ENCODE measurements around the gene KLHL28. TPM values are rescaled to one million over a fixed set of nuclear protein-coding genes. Genes with fewer than 3 reads are reported as not detected.

Gene KLHL28
- total RNA-seq, 2 donors from 2014 or later, result 18.6 to 20.3 TPM

DNA sequence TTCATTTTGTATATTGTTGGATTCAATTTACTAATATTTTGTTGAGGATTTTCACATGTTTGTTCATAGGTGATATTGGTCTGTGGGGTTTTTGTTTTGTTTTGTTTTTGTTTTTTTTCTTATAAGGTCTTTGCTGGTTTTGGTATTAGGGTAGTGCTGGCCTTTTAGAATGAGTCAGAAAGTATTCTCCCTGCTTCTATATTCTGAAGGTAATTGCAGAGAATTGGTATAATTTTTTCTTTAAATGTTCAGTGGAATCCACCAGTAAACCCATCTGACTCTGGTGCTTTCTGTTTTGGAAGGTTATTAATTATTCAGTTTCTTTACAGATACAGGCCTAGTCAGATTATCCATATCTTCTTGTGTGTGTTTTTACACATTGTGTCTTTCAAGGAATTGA lies 9.2 kb upstream of the KLHL28 start:
- H3K9ac ChIP-seq (ENCODE audit: extremely low read depth, low read length, poor library complexity, severe bottlenecking), result no peak overlapping the region
- no peak for DNase-seq
- no peaks in the 10 kb centered on the region for H3K27me3 ChIP-seq (ENCODE audit: control insufficient read depth, insufficient read depth, low read length, poor library complexity, severe bottlenecking)
- Mint-ChIP-seq H3K9me3 (peaks cover 5% of the 10 kb centered on the region), H3K27me3 (ENCODE audit: insufficient read depth) (no peaks in the 10 kb centered on the region), H3K4me1 (peaks cover 17% of the 10 kb centered on the region), H3K36me3 (ENCODE audit: low read depth) (peaks cover 35% of the 10 kb centered on the region), H3K27ac (no peak overlapping the region), H3K4me3 (no peak overlapping the region)
- H3K27ac ChIP-seq (ENCODE audit: low read depth, low read length), result no peak overlapping the region
- H3K4me1 ChIP-seq (ENCODE audit: control insufficient read depth, insufficient read depth, low read length), result no peaks in the 10 kb centered on the region
- no peak overlapping the region for H3K4me3 ChIP-seq (ENCODE audit: low read length)
- H3K36me3 ChIP-seq (ENCODE audit: control insufficient read depth, insufficient read depth, low read length), result no peaks in the 10 kb centered on the region
- H3K9me3 ChIP-seq (ENCODE audit: control insufficient read depth, low read length), result no peaks in the 10 kb centered on the region
- TF ChIP-seq, protein P1, sequence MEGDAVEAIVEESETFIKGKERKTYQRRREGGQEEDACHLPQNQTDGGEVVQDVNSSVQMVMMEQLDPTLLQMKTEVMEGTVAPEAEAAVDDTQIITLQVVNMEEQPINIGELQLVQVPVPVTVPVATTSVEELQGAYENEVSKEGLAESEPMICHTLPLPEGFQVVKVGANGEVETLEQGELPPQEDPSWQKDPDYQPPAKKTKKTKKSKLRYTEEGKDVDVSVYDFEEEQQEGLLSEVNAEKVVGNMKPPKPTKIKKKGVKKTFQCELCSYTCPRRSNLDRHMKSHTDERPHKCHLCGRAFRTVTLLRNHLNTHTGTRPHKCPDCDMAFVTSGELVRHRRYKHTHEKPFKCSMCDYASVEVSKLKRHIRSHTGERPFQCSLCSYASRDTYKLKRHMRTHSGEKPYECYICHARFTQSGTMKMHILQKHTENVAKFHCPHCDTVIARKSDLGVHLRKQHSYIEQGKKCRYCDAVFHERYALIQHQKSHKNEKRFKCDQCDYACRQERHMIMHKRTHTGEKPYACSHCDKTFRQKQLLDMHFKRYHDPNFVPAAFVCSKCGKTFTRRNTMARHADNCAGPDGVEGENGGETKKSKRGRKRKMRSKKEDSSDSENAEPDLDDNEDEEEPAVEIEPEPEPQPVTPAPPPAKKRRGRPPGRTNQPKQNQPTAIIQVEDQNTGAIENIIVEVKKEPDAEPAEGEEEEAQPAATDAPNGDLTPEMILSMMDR (conservative IDR thresholded peaks at IDR 0.05), result no peak

DNA sequence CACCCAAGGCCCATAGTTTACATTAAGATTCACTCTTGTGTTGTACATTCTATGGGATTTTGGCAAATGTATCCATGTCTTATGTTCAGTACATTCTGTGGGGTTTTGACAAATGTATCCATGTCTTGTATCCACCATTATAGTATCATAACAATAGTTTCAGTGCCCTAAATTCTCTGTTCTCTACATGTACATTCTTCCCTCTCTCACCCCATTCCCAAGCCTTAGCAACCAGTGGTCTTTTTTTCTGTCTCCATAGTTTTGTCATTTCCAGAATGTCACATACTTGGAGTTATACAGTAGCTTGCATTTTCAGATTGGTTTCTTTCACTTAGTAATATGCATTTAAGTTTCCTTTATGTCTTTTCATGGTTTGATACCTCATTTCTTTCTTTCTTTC lies 7.0 kb upstream of the KLHL28 start:
- H3K4me1 Mint-ChIP-seq, result peaks cover 34% of the 10 kb centered on the region
- Histone ChIP-seq H3K27me3 (ENCODE audit: control insufficient read depth, insufficient read depth, low read length, poor library complexity, severe bottlenecking) (no peaks in the 10 kb centered on the region), H3K9ac (ENCODE audit: extremely low read depth, low read length, poor library complexity, severe bottlenecking) (no peak overlapping the region)

GRCh38 chr14:44966601-44967336 lies 5.0 kb upstream of the KLHL28 start:
- Histone ChIP-seq H3K4me1 (ENCODE audit: control insufficient read depth, insufficient read depth, low read length) (no peaks in the 10 kb centered on the region), H3K4me3 (ENCODE audit: low read length) (peak overlapping the region; percentile 78), H3K27me3 (ENCODE audit: control insufficient read depth, insufficient read depth, low read length, poor library complexity, severe bottlenecking) (no peaks in the 10 kb centered on the region), H3K36me3 (ENCODE audit: control insufficient read depth, insufficient read depth, low read length) (no peaks in the 10 kb centered on the region), H3K9ac (ENCODE audit: extremely low read depth, low read length, poor library complexity, severe bottlenecking) (no peak overlapping the region), H3K27ac (ENCODE audit: low read depth, low read length) (no peak overlapping the region), H3K9me3 (ENCODE audit: control insufficient read depth, low read length) (no peaks in the 10 kb centered on the region)
- Mint-ChIP-seq H3K27me3 (ENCODE audit: insufficient read depth) (no peaks in the 10 kb centered on the region), H3K36me3 (ENCODE audit: low read depth) (peaks cover 36% of the 10 kb centered on the region), H3K9me3 (peaks cover 5% of the 10 kb centered on the region), H3K4me1 (peaks cover 42% of the 10 kb centered on the region), H3K27ac (peak overlapping the region; percentile 50), H3K4me3 (no peak overlapping the region)
- no peak for DNase-seq
- TF ChIP-seq, protein P1 (conservative IDR thresholded peaks at IDR 0.05), result no peak
- 83 to 93% methylated on average over 2 to 4 of the region's 4 CpGs for WGBS, 2 experiments (ENCODE audit: insufficient coverage in 1 of 2, insufficient read length in 1 of 2)

More for the DNA sequence above, 7.0 kb upstream of the KLHL28 start:
- Mint-ChIP-seq H3K4me3 (no peak overlapping the region), H3K36me3 (ENCODE audit: low read depth) (peaks cover 36% of the 10 kb centered on the region), H3K9me3 (peaks cover 5% of the 10 kb centered on the region), H3K27ac (no peak overlapping the region), H3K27me3 (ENCODE audit: insufficient read depth) (no peaks in the 10 kb centered on the region)
- Histone ChIP-seq H3K4me1 (ENCODE audit: control insufficient read depth, insufficient read depth, low read length) (no peaks in the 10 kb centered on the region), H3K27ac (ENCODE audit: low read depth, low read length) (no peak overlapping the region), H3K4me3 (ENCODE audit: low read length) (no peak overlapping the region), H3K36me3 (ENCODE audit: control insufficient read depth, insufficient read depth, low read length) (no peaks in the 10 kb centered on the region), H3K9me3 (ENCODE audit: control insufficient read depth, low read length) (no peaks in the 10 kb centered on the region)
- TF ChIP-seq, protein P1 (conservative IDR thresholded peaks at IDR 0.05), result no peak
- no peak for DNase-seq
